ENCODE data around the gene PIANP. TPM values are rescaled to one million over a fixed set of nuclear protein-coding genes. Genes with fewer than 3 reads are reported as not detected.

PIANP gene
- 0.64 to 1.0 TPM (median 0.73 TPM) in 5 replicates for total RNA-seq (2022; extraction: Qiagen RNA extraction)

GRCh38 chr12:6700646-6701051 lies at the start of gene PIANP:
TSS of gene PIANP (minus strand) at chr12:6700815. CDS start at chr12:6698061, 2,754 bp downstream.

GRCh38 chr12:6723607-6724408 lies 23.2 kb upstream of the PIANP start, which contains the start of gene COPS7A:
TSS of gene COPS7A (plus strand) at chr12:6724046. CDS start at chr12:6724657, 611 bp downstream.

GRCh38 chr12:6688999-6689882 lies 11.4 kb downstream of the PIANP start, which contains the start of gene ZNF384:
TSS of gene ZNF384 (minus strand) at chr12:6689375. CDS start at chr12:6679520, 9,855 bp downstream.

GRCh38 chr12:6662906-6663742 lies 37.5 kb downstream of the PIANP start, which contains the start of gene ING4:
TSS of gene ING4 (minus strand) at chr12:6663119. CDS start at chr12:6663101, 18 bp downstream.

GRCh38 chr12:6647083-6647604 lies 53.5 kb downstream of the PIANP start, which contains the start of gene ACRBP:
TSS of gene ACRBP (minus strand) at chr12:6647432. CDS start at chr12:6647366, 66 bp downstream.

Other genes with a start within 250 kb of the PIANP start
- 3.5 to 4.3 TPM (median 3.5 TPM) in 5 replicates for gene TAPBPL, start 248.8 kb downstream of the PIANP start, total RNA-seq (2022; extraction: Qiagen RNA extraction)
- gene VAMP1, start 230.1 kb downstream of the PIANP start, total RNA-seq (2022; extraction: Qiagen RNA extraction): 9.8 to 13.4 TPM (median 12.1 TPM) in 5 replicates
- gene MRPL51, start 207.6 kb downstream of the PIANP start, total RNA-seq (2022; extraction: Qiagen RNA extraction): 282 to 327 TPM (median 309 TPM) in 5 replicates
- 56.5 to 62.5 TPM (median 60.7 TPM) in 5 replicates for gene NCAPD2, start 206.7 kb downstream of the PIANP start, total RNA-seq (2022; extraction: Qiagen RNA extraction)
- 7,029 to 9,300 TPM (median 8,522 TPM) in 5 replicates for gene GAPDH, start 166.3 kb downstream of the PIANP start, total RNA-seq (2022; extraction: Qiagen RNA extraction)
- gene IFFO1, start 144.8 kb downstream of the PIANP start, total RNA-seq (2022; extraction: Qiagen RNA extraction): 1.6 to 2.5 TPM (median 2.2 TPM) in 5 replicates
- gene NOP2, start 132.5 kb downstream of the PIANP start, total RNA-seq (2022; extraction: Qiagen RNA extraction): 91.7 to 109 TPM (median 98.4 TPM) in 5 replicates
- 59.8 to 76.6 TPM (median 62.8 TPM) in 5 replicates for gene CHD4, start 93.4 kb downstream of the PIANP start, total RNA-seq (2022; extraction: Qiagen RNA extraction)
- 0.38 to 0.97 TPM (median 0.66 TPM) in 5 replicates for gene LPAR5, start 64.9 kb downstream of the PIANP start, total RNA-seq (2022; extraction: Qiagen RNA extraction)
- gene ACRBP, start 53.4 kb downstream of the PIANP start, total RNA-seq (2022; extraction: Qiagen RNA extraction): 0.08 to 0.40 TPM (median 0.15 TPM) in 3 of 5 replicates, not detected in the others
- gene ING4, start 37.7 kb downstream of the PIANP start, total RNA-seq (2022; extraction: Qiagen RNA extraction): 13.8 to 19.8 TPM (median 15.7 TPM) in 5 replicates
- gene ZNF384, start 11.4 kb downstream of the PIANP start, total RNA-seq (2022; extraction: Qiagen RNA extraction): 50.6 to 58.9 TPM (median 55.4 TPM) in 5 replicates
- gene COPS7A, start 23.2 kb upstream of the PIANP start, total RNA-seq (2022; extraction: Qiagen RNA extraction): 47.2 to 58.3 TPM (median 55.9 TPM) in 5 replicates
- gene MLF2, start 52.3 kb upstream of the PIANP start, total RNA-seq (2022; extraction: Qiagen RNA extraction): 252 to 312 TPM (median 307 TPM) in 5 replicates
- 703 to 949 TPM (median 926 TPM) in 5 replicates for gene PTMS, start 65.5 kb upstream of the PIANP start, total RNA-seq (2022; extraction: Qiagen RNA extraction)
- 0.89 to 2.3 TPM (median 1.4 TPM) in 5 replicates for gene LAG3, start 71.7 kb upstream of the PIANP start, total RNA-seq (2022; extraction: Qiagen RNA extraction)
- not detected in 5 replicates for gene CD4, start 88.7 kb upstream of the PIANP start, total RNA-seq (2022; extraction: Qiagen RNA extraction)
- gene GPR162, start 121.0 kb upstream of the PIANP start, total RNA-seq (2022; extraction: Qiagen RNA extraction): 0.23 to 0.53 TPM (median 0.45 TPM) in 5 replicates
- gene P3H3, start 127.6 kb upstream of the PIANP start, total RNA-seq (2022; extraction: Qiagen RNA extraction): 19.8 to 29.8 TPM (median 28.7 TPM) in 5 replicates
- 1.2 to 2.3 TPM (median 1.9 TPM) in 5 replicates for gene GNB3, start 140.1 kb upstream of the PIANP start, total RNA-seq (2022; extraction: Qiagen RNA extraction)
- gene CDCA3, start 150.5 kb upstream of the PIANP start, total RNA-seq (2022; extraction: Qiagen RNA extraction): 71.5 to 81.3 TPM (median 75.3 TPM) in 5 replicates
- gene USP5, start 151.3 kb upstream of the PIANP start, total RNA-seq (2022; extraction: Qiagen RNA extraction): 74.8 to 79.3 TPM (median 76.6 TPM) in 5 replicates
- 1,486 to 1,673 TPM (median 1,653 TPM) in 5 replicates for gene TPI1, start 166.7 kb upstream of the PIANP start, total RNA-seq (2022; extraction: Qiagen RNA extraction)
- gene SPSB2, start 172.5 kb upstream of the PIANP start, total RNA-seq (2022; extraction: Qiagen RNA extraction): 23.1 to 34.6 TPM (median 32.3 TPM) in 5 replicates
- 16.4 to 19.0 TPM (median 18.3 TPM) in 5 replicates for gene LRRC23, start 204.0 kb upstream of the PIANP start, total RNA-seq (2022; extraction: Qiagen RNA extraction)
- 35.9 to 40.2 TPM (median 37.3 TPM) in 5 replicates for gene ENO2, start 213.8 kb upstream of the PIANP start, total RNA-seq (2022; extraction: Qiagen RNA extraction)
- gene ATN1, start 227.1 kb upstream of the PIANP start, total RNA-seq (2022; extraction: Qiagen RNA extraction): 48.7 to 75.7 TPM (median 72.9 TPM) in 5 replicates
- not detected in 5 replicates for gene RNU7-1, start 243.0 kb upstream of the PIANP start, total RNA-seq (2022; extraction: Qiagen RNA extraction)
- 275 to 319 TPM (median 310 TPM) in 5 replicates for gene C12orf57, start 243.2 kb upstream of the PIANP start, total RNA-seq (2022; extraction: Qiagen RNA extraction)

All from A549 treated with Mapracorat at 1 μM for 4 hours (cell line).